ENCODE results near the gene GTSE1. TPM values are rescaled to one million over a fixed set of nuclear protein-coding genes. Genes with fewer than 3 reads are reported as not detected.

GTSE1 gene
- total and polyA plus RNA-seq, 2 of the 13 experiments (the other 11 are each of a cell fraction or from before 2014, with no cell fraction given), result 10.7 to 13.5 TPM

DNA sequence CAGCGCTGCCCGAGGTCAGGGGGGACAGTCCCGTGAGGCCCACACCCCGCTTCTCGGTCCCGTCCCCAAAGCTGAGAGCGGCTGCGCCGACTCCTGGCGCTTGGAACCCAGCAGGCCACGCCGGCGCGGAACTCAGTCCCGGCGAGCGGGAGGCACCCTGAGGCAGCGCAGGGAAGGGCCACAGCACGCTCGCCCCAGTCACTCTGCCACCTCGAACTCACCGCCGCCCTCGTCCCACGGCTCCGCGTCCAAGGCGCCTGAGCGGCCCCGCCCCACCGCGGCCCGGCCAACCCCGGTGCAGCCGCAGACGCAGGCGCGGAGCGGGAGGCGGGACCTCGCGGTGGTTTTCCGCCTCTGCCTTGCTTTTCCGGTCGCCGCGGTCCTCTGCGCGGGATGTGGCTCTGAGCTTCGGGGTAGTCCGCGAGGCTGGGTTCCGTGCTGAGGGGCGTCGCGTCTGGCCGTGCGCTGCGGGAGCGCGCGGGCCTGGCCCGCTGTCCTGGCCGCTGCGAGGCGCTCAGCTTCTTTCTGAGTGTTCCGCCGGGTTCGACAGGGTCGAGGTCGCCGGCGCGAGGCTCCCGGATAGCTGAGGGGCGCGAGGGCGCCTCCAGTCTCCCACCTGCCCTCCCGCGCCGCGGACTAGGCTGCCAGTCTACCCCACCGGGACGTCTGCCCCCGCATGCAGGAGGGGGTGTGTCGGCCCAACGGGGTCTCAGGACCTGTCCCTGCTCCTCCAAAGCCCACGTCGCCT is 46.5 kb upstream of the GTSE1 start, which contains the start of gene CDPF1 (continued):
- TF ChIP-seq ZUFSP (CRISPR knock-in tag; IDR thresholded peaks at IDR 0.05; ENCODE audit: borderline replicate concordance) (no peak), ZBTB21 (CRISPR knock-in tag; IDR thresholded peaks at IDR 0.05) (no peak), ZNF563 (CRISPR knock-in tag; IDR thresholded peaks at IDR 0.05) (peak; percentile 92), YY1 (IDR thresholded peaks at IDR 0.05; ENCODE audit: insufficient read depth, insufficient replicate concordance, low read depth, low read length) (peak; percentile 58), ZKSCAN8 (CRISPR knock-in tag; IDR thresholded peaks at IDR 0.05; ENCODE audit: borderline replicate concordance) (no peak; the same call in 1 of the 2 replicates), ZNF382 (CRISPR knock-in tag; IDR thresholded peaks at IDR 0.05; ENCODE audit: borderline replicate concordance) (no peak), KLF13 (CRISPR knock-in tag; IDR thresholded peaks at IDR 0.05) (peak; percentile 73; the same call in 1 of the 2 replicates), GATAD1 (CRISPR knock-in tag; IDR thresholded peaks at IDR 0.05) (peak; percentile 82), KDM4B (CRISPR knock-in tag; IDR thresholded peaks at IDR 0.05) (no peak; the same call in 1 of the 2 replicates), GATA4 (IDR thresholded peaks at IDR 0.05; ENCODE audit: borderline replicate concordance, low read depth) (peak; percentile 30; the same call in 1 of the 2 replicates), NFKBIZ (CRISPR knock-in tag; IDR thresholded peaks at IDR 0.05) (peak; percentile 74; the same call in 1 of the 2 replicates), AHR (CRISPR knock-in tag; IDR thresholded peaks at IDR 0.05) (no peak; the same call in none of the 2 replicates), ZNF180 (CRISPR knock-in tag; IDR thresholded peaks at IDR 0.05; ENCODE audit: borderline replicate concordance, low read depth) (0 out of 2 replicates have a peak, but pooled peaks have one; percentile 31), KLF11 (CRISPR knock-in tag; IDR thresholded peaks at IDR 0.05) (no peak), ARID2 (CRISPR knock-in tag; IDR thresholded peaks at IDR 0.05; ENCODE audit: borderline replicate concordance) (no peak; the same call in 1 of the 2 replicates)
- TF ChIP-seq, protein P1, sequence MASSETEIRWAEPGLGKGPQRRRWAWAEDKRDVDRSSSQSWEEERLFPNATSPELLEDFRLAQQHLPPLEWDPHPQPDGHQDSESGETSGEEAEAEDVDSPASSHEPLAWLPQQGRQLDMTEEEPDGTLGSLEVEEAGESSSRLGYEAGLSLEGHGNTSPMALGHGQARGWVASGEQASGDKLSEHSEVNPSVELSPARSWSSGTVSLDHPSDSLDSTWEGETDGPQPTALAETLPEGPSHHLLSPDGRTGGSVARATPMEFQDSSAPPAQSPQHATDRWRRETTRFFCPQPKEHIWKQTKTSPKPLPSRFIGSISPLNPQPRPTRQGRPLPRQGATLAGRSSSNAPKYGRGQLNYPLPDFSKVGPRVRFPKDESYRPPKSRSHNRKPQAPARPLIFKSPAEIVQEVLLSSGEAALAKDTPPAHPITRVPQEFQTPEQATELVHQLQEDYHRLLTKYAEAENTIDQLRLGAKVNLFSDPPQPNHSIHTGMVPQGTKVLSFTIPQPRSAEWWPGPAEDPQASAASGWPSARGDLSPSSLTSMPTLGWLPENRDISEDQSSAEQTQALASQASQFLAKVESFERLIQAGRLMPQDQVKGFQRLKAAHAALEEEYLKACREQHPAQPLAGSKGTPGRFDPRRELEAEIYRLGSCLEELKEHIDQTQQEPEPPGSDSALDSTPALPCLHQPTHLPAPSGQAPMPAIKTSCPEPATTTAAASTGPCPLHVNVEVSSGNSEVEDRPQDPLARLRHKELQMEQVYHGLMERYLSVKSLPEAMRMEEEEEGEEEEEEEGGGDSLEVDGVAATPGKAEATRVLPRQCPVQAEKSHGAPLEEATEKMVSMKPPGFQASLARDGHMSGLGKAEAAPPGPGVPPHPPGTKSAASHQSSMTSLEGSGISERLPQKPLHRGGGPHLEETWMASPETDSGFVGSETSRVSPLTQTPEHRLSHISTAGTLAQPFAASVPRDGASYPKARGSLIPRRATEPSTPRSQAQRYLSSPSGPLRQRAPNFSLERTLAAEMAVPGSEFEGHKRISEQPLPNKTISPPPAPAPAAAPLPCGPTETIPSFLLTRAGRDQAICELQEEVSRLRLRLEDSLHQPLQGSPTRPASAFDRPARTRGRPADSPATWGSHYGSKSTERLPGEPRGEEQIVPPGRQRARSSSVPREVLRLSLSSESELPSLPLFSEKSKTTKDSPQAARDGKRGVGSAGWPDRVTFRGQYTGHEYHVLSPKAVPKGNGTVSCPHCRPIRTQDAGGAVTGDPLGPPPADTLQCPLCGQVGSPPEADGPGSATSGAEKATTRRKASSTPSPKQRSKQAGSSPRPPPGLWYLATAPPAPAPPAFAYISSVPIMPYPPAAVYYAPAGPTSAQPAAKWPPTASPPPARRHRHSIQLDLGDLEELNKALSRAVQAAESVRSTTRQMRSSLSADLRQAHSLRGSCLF (CRISPR knock-in tag; IDR thresholded peaks at IDR 0.05; ENCODE audit: borderline replicate concordance), result 0 out of 2 replicates have a peak, but pooled peaks have one; percentile 66
- TF ChIP-seq, protein P2, sequence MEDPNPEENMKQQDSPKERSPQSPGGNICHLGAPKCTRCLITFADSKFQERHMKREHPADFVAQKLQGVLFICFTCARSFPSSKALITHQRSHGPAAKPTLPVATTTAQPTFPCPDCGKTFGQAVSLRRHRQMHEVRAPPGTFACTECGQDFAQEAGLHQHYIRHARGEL (CRISPR knock-in tag; IDR thresholded peaks at IDR 0.05), result no peak
- TF ChIP-seq, protein P3, sequence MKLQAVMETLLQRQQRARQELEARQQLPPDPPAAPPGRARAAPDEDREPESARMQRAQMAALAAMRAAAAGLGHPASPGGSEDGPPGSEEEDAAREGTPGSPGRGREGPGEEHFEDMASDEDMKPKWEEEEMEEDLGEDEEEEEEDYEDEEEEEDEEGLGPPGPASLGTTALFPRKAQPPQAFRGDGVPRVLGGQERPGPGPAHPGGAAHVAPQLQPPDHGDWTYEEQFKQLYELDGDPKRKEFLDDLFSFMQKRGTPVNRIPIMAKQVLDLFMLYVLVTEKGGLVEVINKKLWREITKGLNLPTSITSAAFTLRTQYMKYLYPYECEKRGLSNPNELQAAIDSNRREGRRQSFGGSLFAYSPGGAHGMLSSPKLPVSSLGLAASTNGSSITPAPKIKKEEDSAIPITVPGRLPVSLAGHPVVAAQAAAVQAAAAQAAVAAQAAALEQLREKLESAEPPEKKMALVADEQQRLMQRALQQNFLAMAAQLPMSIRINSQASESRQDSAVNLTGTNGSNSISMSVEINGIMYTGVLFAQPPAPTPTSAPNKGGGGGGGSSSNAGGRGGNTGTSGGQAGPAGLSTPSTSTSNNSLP (IDR thresholded peaks at IDR 0.05; ENCODE audit: low read depth, low read length), result no peak
- TF ChIP-seq, protein P4, sequence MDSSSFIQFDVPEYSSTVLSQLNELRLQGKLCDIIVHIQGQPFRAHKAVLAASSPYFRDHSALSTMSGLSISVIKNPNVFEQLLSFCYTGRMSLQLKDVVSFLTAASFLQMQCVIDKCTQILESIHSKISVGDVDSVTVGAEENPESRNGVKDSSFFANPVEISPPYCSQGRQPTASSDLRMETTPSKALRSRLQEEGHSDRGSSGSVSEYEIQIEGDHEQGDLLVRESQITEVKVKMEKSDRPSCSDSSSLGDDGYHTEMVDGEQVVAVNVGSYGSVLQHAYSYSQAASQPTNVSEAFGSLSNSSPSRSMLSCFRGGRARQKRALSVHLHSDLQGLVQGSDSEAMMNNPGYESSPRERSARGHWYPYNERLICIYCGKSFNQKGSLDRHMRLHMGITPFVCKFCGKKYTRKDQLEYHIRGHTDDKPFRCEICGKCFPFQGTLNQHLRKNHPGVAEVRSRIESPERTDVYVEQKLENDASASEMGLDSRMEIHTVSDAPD (CRISPR knock-in tag; IDR thresholded peaks at IDR 0.05), result 0 out of 2 replicates have a peak, but pooled peaks have one; percentile 35

Measured in HepG2 (cell line).